Measurements from ENCODE around the gene SERF2.
"Not testable (repeated sequence)": the region's sequence is repeated elsewhere in the genome, so short reads cannot be mapped to it uniquely, and the experiment has no call there.

SERF2 gene

DNA sequence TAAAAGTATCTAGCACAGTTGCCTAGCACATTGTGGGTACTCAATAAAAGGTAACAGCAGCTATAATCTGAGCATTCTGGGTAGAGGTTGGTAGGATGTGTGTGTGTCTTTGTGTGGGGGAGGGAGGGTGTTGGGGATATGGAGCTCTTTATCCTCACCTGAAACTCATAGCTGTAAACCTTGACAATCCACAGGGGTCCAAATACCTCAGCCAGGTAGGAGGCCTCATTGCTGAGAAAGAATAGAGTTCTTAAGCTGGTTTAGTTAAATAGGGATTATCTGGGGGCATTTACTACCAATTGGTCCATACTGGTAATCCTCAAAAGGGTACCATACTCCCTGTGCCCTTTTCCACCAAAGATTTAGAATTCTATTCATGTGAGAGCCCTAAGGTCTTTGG lies 3.9 kb downstream of the SERF2 start:
- no peak for TF ChIP-seq ZFX (IDR thresholded peaks at IDR 0.05)
- TF ChIP-seq, protein P1, sequence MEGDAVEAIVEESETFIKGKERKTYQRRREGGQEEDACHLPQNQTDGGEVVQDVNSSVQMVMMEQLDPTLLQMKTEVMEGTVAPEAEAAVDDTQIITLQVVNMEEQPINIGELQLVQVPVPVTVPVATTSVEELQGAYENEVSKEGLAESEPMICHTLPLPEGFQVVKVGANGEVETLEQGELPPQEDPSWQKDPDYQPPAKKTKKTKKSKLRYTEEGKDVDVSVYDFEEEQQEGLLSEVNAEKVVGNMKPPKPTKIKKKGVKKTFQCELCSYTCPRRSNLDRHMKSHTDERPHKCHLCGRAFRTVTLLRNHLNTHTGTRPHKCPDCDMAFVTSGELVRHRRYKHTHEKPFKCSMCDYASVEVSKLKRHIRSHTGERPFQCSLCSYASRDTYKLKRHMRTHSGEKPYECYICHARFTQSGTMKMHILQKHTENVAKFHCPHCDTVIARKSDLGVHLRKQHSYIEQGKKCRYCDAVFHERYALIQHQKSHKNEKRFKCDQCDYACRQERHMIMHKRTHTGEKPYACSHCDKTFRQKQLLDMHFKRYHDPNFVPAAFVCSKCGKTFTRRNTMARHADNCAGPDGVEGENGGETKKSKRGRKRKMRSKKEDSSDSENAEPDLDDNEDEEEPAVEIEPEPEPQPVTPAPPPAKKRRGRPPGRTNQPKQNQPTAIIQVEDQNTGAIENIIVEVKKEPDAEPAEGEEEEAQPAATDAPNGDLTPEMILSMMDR (conservative IDR thresholded peaks at IDR 0.05), result no peak
- no peak overlapping the region for H3K27ac ChIP-seq

DNA sequence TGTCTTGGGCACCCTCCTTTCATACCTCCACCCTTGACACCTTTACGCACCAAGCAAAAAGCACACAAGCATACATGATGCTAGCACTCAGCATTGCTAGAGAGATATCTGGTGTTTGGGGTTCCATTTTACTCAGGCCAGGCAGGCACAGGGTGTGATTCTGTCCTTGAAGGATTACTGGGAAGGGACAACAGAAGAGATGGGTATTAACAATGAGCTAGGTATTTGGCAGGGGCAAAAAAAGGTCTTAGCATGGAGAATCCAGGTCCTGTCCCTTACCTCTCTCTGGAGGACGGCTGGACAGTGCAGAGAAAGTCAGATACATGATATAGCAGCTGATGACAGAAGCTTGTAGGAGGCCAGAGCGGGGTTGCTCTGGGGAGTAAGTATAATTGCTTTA lies 4.4 kb downstream of the SERF2 start:
- no peak for TF ChIP-seq ZFX (IDR thresholded peaks at IDR 0.05)
- TF ChIP-seq, protein P1 (conservative IDR thresholded peaks at IDR 0.05), result no peak
- no peak overlapping the region for H3K27ac ChIP-seq

DNA sequence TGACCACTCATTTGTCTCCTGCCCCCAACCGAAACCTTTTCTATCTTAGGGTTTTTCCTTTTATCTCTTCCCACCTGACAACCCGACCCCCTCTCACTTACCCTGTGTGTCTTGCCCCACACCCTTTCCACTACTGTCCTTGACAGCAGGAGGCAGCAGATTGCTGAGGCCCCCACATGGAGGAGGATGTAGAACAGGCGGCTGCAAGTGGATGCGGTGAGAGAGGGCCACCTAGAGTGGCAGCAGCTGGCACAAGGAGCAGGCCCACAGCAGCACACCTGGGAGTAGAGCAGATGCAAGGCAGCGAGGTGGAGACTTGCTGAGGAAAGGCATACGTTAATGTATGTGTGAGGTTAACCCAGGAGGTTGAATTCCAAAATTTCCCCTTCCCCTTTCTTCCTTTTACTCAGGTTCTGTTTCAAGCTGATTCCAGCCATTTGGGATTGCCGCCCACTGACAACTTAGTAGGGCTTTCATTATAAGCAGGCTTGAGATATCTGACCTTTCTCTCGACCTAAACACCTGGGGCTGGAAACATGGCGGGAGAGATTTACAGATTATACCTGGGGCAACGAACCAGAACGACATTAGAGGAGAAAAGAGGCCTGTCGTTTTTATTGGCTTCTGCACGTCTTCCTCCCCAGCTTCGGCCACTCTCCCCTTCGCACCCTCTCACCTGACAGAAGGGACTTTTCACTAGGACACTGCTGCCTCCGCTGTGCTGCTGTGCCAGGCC lies 7.3 kb downstream of the SERF2 start:
- TF ChIP-seq ZFX (IDR thresholded peaks at IDR 0.05), result no peak
- TF ChIP-seq, protein P1 (conservative IDR thresholded peaks at IDR 0.05), result no peak
- peak overlapping the region; percentile 84 for H3K27ac ChIP-seq

DNA sequence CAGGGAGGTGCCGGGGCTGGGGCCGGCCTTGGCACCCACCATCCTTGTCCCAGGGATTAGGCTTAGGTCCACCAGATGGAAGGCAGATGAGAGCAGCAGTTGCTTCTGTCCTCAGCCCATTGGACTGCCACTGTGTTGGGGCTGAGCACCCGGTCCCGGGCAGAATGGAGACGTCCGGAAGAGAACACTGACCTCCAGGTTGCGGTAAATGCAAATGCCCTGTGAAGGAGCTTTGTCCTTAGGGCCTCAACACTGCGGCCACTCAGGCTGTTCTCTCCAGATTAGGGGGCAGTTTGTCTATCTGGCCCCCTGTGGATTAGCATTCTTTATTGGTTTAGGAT lies 7.8 kb downstream of the SERF2 start, which contains the start of gene SERINC4:
SERINC4 (minus strand) TSS at position 276 of the 341 bp plus-strand sequence; CDS start at position 42, 234 bp downstream.
- H3K27ac ChIP-seq, result peak within 1 kb of the TSS; percentile 84
- TF ChIP-seq, protein P1 (conservative IDR thresholded peaks at IDR 0.05), result no peak
- TF ChIP-seq ZFX (IDR thresholded peaks at IDR 0.05), result no peak

DNA sequence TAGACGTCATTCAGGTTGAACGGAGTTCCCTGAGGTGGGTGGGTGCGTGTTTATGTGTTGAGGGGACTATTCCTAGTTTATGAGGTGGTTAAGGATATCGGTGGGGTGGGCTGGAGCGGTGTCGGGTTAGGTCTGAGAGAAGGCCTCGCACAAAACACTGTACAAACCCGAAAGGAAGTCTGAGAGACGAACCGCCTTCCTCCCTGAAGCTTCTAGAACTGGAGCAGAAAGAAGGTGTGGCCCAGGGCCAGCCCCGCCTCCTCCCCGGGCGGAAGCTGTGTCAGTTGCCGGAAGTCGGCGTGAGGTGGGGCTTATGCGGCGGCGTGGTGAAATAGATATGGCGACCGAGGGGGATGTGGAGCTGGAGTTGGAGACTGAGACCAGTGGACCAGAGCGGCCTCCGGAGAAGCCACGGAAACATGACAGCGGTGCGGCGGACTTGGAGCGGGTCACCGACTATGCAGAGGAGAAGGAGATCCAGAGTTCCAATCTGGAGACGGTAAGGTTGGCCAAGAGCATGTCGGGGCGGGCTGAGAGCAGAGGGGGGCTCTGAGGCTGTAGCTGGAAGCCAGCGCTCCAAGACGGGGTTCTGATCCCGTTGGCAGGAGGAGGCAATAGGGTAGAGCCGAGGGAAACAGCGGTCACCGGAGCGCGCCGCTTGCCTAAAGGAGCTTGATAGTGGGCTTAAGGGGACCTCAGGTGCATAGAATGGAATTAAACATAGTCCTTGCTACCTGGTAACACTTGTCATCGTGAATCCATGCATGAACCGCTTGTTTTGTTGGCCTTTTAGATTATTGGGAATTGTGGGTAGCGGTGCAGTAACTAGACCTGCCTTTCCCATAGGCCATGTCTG lies 8.4 kb downstream of the SERF2 start, which contains the start of gene HYPK:
HYPK (plus strand) TSS at position 314 of the 856 bp plus-strand sequence; CDS start at position 338, 24 bp downstream.
- TF ChIP-seq ZFX (IDR thresholded peaks at IDR 0.05), result no peak
- TF ChIP-seq, protein P1 (conservative IDR thresholded peaks at IDR 0.05), result no peak
- peak within 1 kb of the TSS; percentile 84 for H3K27ac ChIP-seq

DNA sequence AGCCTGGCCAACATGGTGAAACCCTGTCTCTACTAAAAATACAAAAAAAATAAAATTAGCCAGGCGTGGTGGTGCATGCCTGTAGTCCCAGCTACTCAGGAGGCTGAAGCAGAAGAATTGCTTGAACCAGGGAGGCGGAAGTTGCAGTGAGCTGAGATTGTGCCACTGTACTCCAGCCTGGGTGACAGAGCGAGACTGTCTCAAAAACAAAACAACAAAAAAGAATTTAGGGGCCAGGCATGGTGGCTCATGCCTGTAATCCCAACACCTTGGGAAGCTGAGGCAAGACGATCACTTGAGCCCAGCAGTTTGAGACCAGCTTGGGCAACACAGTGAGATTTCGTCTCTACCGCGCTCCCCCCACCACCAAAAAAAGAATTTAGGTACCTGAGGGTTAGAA lies 10.6 kb downstream of the SERF2 start:
- not testable (repeated sequence) for H3K27ac ChIP-seq

DNA sequence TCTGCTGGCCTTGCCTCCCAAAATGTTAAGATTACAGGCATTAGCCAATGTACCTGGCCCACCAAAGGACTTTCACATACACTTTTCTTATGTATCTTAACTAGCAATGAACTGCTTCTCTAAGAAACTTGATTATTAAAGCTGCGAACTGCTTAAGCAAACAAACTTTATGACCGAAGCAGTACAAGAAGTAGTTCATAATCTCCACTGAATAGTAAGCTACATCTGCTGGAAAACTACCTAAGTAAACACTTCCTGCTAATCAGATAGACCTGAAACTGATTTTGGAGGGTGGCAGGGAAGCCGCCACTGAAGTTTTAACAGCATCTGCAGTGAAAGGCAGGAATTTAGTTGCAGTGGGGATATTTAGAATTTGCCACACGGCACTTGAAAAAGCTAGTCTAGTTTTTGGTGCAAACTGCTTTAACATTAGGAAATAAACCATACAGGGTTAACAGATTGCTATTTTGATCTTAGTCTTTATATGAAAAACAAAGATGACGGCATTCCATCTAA lies 16.4 kb downstream of the SERF2 start:
- peak overlapping the region; percentile 91 for H3K27ac ChIP-seq
- TF ChIP-seq, protein P1 (conservative IDR thresholded peaks at IDR 0.05), result no peak
- no peak for TF ChIP-seq ZFX (IDR thresholded peaks at IDR 0.05)
